ENCODE measurements around the gene SLC17A2. TPM values are rescaled to one million over a fixed set of nuclear protein-coding genes. Genes with fewer than 3 reads are reported as not detected.
A peak's percentile ranks its signal among the peaks of the same experiment; 100 is the strongest.

Gene SLC17A2
- total and polyA plus RNA-seq, 2 of the 13 experiments (the other 11 are each of a cell fraction or from before 2014, with no cell fraction given), result 11.2 to 32.4 TPM

- TF ChIP-seq USF2 (IDR thresholded peaks at IDR 0.05; ENCODE audit: low read depth, low read length), result no peak
- no peak for TF ChIP-seq USF2 (CRISPR knock-in tag; IDR thresholded peaks at IDR 0.05; ENCODE audit: borderline replicate concordance)
- peak; percentile 57; the same call in 1 of the 2 replicates for TF ChIP-seq ISL2 (CRISPR knock-in tag; IDR thresholded peaks at IDR 0.05)
- TF ChIP-seq KDM6A (CRISPR knock-in tag; IDR thresholded peaks at IDR 0.05; ENCODE audit: low read depth), result no peak
- no peak for TF ChIP-seq REL (CRISPR knock-in tag; conservative IDR thresholded peaks at IDR 0.05)
- TF ChIP-seq ZNF746 (CRISPR knock-in tag; IDR thresholded peaks at IDR 0.05), result no peak
- TF ChIP-seq ZNF280D (CRISPR knock-in tag; IDR thresholded peaks at IDR 0.05), result peak; percentile 37; the same call in 1 of the 2 replicates
- peak; percentile 71 for TF ChIP-seq ARID5B (CRISPR knock-in tag; IDR thresholded peaks at IDR 0.05)
- TF ChIP-seq TOE1 (CRISPR knock-in tag; IDR thresholded peaks at IDR 0.05), result no peak
- peak; percentile 61 for TF ChIP-seq POGZ (CRISPR knock-in tag; IDR thresholded peaks at IDR 0.05)
- TF ChIP-seq SSRP1 (CRISPR knock-in tag; IDR thresholded peaks at IDR 0.05), result no peak
- TF ChIP-seq POLR2G (IDR thresholded peaks at IDR 0.05; ENCODE audit: low read depth, low read length), result no peak
- TF ChIP-seq ARID3A (IDR thresholded peaks at IDR 0.05; ENCODE audit: low read depth, low read length), result 0 out of 2 replicates have a peak, but pooled peaks have one; percentile 30
- TF ChIP-seq ZNF790 (CRISPR knock-in tag; IDR thresholded peaks at IDR 0.05; ENCODE audit: borderline replicate concordance), result no peak
- TF ChIP-seq SIN3A (IDR thresholded peaks at IDR 0.05; ENCODE audit: borderline replicate concordance, low read depth, low read length), result no peak
- TF ChIP-seq FOSL2 (CRISPR knock-in tag; IDR thresholded peaks at IDR 0.05), result no peak
- no peak for TF ChIP-seq ZBTB42 (CRISPR knock-in tag; IDR thresholded peaks at IDR 0.05)
- no peak for TF ChIP-seq ZNF644 (CRISPR knock-in tag; IDR thresholded peaks at IDR 0.05; ENCODE audit: low read depth)
- 0 out of 2 replicates have a peak, but pooled peaks have one; percentile 26 for TF ChIP-seq DPF2 (CRISPR knock-in tag; IDR thresholded peaks at IDR 0.05; ENCODE audit: borderline replicate concordance, low read depth)
- TF ChIP-seq ZBTB3 (CRISPR knock-in tag; IDR thresholded peaks at IDR 0.05; ENCODE audit: borderline replicate concordance, low read depth), result no peak
Measured at GRCh38 chr6:25863360-25863759, 67.1 kb downstream of the SLC17A2 start (continued).
